AG10803 (cell line): ENCODE results near the gene PPARA.

Experiments
- DNase-seq: peaks from one replicate; pipeline ENCODE4 v3.0.0; 2010; ENCODE audit warnings: low read depth
- H3K4me3 ChIP-seq: 2 replicates; pipeline ENCODE4 v1.5.1; 2011; ENCODE audit warnings: mild to moderate bottlenecking, low read length, control low read depth
- TF ChIP-seq, protein P1 (sequence below): conservative IDR thresholded peaks from 2 replicates; pipeline ENCODE4 v1.5.1; 2011; ENCODE audit warnings: mild to moderate bottlenecking, low read length, control low read depth, inconsistent platforms

PPARA gene

DNA sequence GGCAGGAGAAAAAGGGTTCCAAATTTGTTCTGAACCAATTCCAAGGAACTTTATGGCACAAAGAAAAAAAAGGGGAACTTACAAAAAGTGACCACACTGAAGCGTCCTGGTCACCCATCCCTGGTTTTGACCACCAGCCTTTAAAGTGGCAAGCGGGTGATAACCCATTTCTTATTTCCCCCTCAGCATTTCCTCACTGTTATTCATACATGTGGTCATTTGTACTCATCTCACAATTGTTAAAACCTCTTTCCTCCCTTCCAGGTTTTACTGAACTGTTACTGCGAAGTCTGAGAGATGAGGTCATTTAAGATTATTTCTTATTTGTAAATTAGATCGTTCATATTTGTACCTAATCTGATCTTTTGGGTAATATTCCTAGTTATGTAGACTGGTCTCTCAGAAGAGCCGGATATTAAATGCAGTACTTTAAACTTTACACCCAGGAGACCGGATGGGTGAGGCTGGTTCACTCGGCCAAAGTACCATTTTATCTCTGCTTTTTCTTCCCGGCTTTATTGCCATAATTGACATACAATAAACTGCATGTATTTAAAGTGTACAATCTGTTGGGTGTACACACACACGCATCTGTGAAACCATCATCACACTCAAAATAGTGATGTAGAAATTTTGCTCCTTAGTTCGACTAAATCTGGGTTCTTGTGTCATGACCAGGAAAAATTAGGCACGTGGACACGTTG is 52.7 kb downstream of the PPARA start:
- TF ChIP-seq, protein P1, sequence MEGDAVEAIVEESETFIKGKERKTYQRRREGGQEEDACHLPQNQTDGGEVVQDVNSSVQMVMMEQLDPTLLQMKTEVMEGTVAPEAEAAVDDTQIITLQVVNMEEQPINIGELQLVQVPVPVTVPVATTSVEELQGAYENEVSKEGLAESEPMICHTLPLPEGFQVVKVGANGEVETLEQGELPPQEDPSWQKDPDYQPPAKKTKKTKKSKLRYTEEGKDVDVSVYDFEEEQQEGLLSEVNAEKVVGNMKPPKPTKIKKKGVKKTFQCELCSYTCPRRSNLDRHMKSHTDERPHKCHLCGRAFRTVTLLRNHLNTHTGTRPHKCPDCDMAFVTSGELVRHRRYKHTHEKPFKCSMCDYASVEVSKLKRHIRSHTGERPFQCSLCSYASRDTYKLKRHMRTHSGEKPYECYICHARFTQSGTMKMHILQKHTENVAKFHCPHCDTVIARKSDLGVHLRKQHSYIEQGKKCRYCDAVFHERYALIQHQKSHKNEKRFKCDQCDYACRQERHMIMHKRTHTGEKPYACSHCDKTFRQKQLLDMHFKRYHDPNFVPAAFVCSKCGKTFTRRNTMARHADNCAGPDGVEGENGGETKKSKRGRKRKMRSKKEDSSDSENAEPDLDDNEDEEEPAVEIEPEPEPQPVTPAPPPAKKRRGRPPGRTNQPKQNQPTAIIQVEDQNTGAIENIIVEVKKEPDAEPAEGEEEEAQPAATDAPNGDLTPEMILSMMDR: no peak
- no peak for DNase-seq
- H3K4me3 ChIP-seq: no peak overlapping the region

DNA sequence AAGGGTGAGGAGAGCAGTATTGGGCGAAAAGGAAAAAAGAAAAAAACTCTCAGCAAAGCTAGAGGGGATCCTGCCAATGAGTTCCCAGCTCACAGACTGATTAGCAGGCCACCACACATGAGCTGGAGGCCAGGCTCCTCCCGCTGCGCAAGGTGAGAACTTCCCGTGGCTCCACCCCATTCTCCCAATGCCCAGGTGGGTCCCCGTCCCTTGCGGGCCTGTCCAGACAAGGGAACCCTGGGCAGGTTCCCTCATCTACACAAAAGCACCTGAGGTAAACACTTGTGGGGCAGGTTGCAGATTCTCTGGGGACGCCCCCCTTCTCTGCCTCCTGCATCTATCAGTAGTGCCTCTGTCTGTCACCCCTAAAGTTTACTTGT is 53.3 kb downstream of the PPARA start:
- no peak for DNase-seq
- H3K4me3 ChIP-seq: no peak overlapping the region
- TF ChIP-seq, protein P1: no peak

DNA sequence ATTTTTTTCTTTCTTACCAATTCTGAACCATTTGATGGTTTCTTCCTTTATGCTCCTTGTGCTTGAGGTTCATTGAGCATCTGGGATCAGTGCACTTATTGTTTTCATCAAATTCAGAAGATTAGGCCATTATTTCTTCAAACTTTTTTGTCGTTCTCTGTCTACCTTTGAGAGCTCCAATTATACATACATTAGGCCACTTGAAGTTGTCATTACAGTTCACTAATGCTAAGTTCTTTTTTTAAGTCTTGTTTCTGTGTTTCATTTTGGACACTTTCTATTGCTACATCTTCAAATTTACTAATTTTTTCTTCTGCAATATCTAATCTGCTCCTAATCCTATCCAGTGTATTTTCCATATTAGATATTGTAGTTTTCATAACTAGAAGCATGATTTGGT is 58.9 kb downstream of the PPARA start:
- TF ChIP-seq, protein P1: no peak
- no peak for DNase-seq
- no peak overlapping the region for H3K4me3 ChIP-seq

DNA sequence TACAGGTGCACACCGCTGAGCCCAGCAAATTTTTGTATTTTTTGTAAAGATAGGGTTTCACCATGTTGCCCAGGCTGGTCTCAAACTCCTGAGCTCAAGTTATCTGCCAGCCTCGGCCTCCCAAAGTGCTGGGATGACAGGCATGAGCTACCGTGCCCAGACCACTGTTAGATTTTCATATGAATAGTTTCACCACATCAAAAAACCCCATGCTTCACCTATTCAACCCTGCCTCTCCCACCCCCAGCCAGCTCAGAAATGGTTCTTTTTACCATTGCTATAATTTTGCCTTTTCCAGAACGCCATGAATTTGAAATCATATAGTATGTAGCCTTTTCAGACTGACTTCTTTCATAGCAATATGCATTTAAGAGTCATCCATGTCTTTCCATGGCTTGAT is 61.9 kb downstream of the PPARA start:
- DNase-seq: no peak
- H3K4me3 ChIP-seq: no peak overlapping the region
- TF ChIP-seq, protein P1: no peak

DNA sequence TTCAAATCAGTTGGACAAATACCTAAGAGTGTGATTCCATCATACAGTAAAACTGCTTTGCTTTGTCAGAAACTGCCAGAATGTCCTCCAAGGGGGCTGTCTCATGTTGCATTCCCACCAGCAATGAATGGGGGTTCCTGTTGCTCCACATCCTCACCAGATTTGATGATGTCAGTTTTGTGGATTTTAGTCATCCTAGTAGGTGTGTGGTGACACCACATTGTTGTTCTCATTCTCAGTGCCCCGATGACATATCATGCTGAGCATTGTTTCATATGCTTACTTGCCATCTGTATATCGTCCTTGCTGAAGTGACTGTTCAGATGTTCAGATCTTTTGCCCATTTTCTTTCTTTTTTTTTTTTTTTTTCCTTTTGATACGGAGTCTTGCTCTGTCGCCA is 62.7 kb downstream of the PPARA start:
- TF ChIP-seq, protein P1: no peak
- no peak overlapping the region for H3K4me3 ChIP-seq
- no peak for DNase-seq

DNA sequence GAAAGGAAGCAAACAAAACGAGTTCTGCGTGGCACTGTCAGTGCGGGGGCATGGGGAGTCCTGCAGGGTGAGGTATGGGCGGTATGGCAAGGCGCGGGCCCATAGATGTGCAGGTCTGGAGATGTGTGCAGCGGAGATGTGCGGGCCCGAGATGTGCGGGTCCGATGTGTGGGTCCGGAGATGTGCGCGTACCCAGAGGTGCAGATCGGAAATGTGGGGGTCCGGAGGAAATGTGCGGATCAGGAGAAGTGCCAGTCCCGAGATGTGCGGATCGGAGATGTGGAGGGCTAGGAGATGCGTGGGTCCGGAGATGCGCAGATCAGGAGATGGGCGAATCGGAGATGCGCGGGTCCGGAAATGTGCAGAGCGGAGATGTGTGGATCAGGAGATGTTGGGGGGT is 63.8 kb downstream of the PPARA start:
- no peak for DNase-seq
- TF ChIP-seq, protein P1: no peak
- H3K4me3 ChIP-seq: no peak overlapping the region

DNA sequence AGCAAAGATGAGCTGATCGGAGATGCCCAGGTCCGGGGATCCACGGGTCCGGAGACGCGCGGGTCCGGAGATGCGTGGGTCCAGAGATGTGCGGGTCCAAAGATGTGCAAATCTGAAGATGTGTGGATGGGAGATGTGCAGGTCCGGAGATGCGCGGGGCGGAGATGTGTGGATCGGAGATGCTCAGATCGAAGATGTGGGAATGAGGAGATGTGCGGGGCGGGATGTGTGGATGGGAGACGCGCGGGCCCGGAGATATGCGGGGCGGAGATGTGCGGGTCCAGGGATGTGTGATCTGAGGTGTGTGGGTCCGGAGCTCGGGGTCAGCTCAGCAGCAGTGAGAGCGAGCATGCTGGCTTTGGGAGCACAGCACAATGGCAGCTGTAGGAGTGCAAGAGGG is 64.3 kb downstream of the PPARA start:
- TF ChIP-seq, protein P1: no peak
- no peak for DNase-seq
- H3K4me3 ChIP-seq: no peak overlapping the region
